NCI-H2196 (cell line): ENCODE results near the gene GALNT14.
"Not testable (repeated sequence)": the region's sequence is repeated elsewhere in the genome, so short reads cannot be mapped to it uniquely, and the experiment has no call there.

Experiments
- DNase-seq: peaks from one replicate; lab custom pipeline; 2025; ENCODE audit not compliant: unreplicated experiment; lab: John Stamatoyannopoulos, UW

Gene GALNT14

GRCh38 chr2:30910686-30911085 lies 227.6 kb downstream of the GALNT14 start:
- no peak for DNase-seq

GRCh38 chr2:30904437-30904836 lies 233.8 kb downstream of the GALNT14 start:
- not testable (repeated sequence) for DNase-seq

GRCh38 chr2:30903326-30903725 lies 234.9 kb downstream of the GALNT14 start:
- no peak for DNase-seq

- no peak for DNase-seq
Measured at GRCh38 chr2:30900381-30900780, 237.9 kb downstream of the GALNT14 start.

- DNase-seq, result no peak
Measured at GRCh38 chr2:30899516-30900054, 238.7 kb downstream of the GALNT14 start.

- DNase-seq, result no peak
Measured at GRCh38 chr2:30897539-30897938, 240.7 kb downstream of the GALNT14 start.

- no peak for DNase-seq
Measured at GRCh38 chr2:30894498-30895119, 243.6 kb downstream of the GALNT14 start.

- DNase-seq, result no peak
Measured at GRCh38 chr2:30888852-30889409, 249.3 kb downstream of the GALNT14 start.

GRCh38 chr2:30886080-30886479 lies 252.2 kb downstream of the GALNT14 start:
- DNase-seq, result no peak

GRCh38 chr2:30883822-30884221 lies 254.4 kb downstream of the GALNT14 start:
- DNase-seq, result no peak

GRCh38 chr2:30883184-30883583 lies 255.1 kb downstream of the GALNT14 start:
- DNase-seq, result no peak

- DNase-seq, result no peak
Measured at GRCh38 chr2:30880516-30880915, 257.7 kb downstream of the GALNT14 start.

- DNase-seq, result no peak
Measured at GRCh38 chr2:30877833-30878232, 260.4 kb downstream of the GALNT14 start.

- DNase-seq, result no peak
Measured at GRCh38 chr2:30872797-30873196, 265.4 kb downstream of the GALNT14 start.

GRCh38 chr2:30871980-30872789 lies 266.1 kb downstream of the GALNT14 start:
- DNase-seq, result peak; percentile 8

- DNase-seq, result no peak
Measured at GRCh38 chr2:30871440-30871839, 266.8 kb downstream of the GALNT14 start.

- DNase-seq, result no peak
Measured at GRCh38 chr2:30869988-30870387, 268.3 kb downstream of the GALNT14 start.

- no peak for DNase-seq
Measured at GRCh38 chr2:30867385-30867784, 270.9 kb downstream of the GALNT14 start.

- DNase-seq, result no peak
Measured at GRCh38 chr2:30866974-30867373, 271.3 kb downstream of the GALNT14 start.

- DNase-seq, result no peak
Measured at GRCh38 chr2:30865892-30866681, 272.2 kb downstream of the GALNT14 start.

GRCh38 chr2:30865243-30865642 lies 273.0 kb downstream of the GALNT14 start:
- no peak for DNase-seq
